ENCODE measurements around the gene COL8A1. TPM values are rescaled to one million over a fixed set of nuclear protein-coding genes. Genes with fewer than 3 reads are reported as not detected.

COL8A1 gene
- total RNA-seq, 1 experiment from 2014 or later: 0.07 TPM

DNA sequence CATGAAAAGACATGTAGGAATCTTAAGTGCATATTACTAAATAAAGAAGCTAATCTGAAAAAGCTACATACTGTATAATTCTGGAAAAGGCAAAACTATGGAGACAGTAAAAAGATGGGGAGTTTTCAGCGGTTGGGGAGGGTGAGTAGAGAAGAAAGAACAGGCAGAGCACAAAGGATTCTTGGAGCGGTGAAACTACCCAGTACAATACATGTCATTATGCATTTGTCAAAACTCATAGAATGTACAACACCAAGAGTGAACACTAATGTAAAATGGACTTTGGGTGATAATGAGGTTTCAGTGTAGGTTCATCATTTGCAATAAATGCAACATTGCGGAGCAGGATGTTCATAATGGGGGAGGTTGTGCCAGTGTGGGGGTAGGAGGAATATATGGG is 133.8 kb downstream of the COL8A1 start:
- RAD21 ChIA-PET (ENCODE audit: low non-redundant PET in 1 of 2, low total read pairs in 2 of 2, uncharacterized antibody in 2 of 2, unreplicated experiment in 2 of 2): no interaction called here
- no TSS peak for BruUV-seq (replicated peaks)
- DNase-seq (ENCODE audit: low read depth, low spot score): no peak
- CTCF ChIA-PET: no interaction called here
- Histone ChIP-seq H3K27me3 (ENCODE audit: insufficient read depth, low read length) (peaks cover 53% of the 10 kb centered on the region; the same call in 1 of the 2 replicates), H3K27ac (ENCODE audit: low read depth, low read length) (no peak overlapping the region), H2AFZ (ENCODE audit: low read depth, low read length, poor library complexity, severe bottlenecking) (no peak overlapping the region), H3K9me2 (ENCODE audit: insufficient read depth) (no peaks in the 10 kb centered on the region), H3K9me3 (ENCODE audit: control insufficient read depth in 1 of 2, insufficient read depth in 1 of 2, low read depth in 1 of 2, low read length in 2 of 2) (no peaks in the 10 kb centered on the region), H3K4me1 (ENCODE audit: control insufficient read depth in 1 of 2, insufficient read depth in 2 of 2, low read length in 2 of 2) (no peaks in the 10 kb centered on the region), H3K36me3 (ENCODE audit: control insufficient read depth in 1 of 2, insufficient read depth in 2 of 2, low read length in 2 of 2) (no peaks in the 10 kb centered on the region), H3K79me2 (ENCODE audit: insufficient read depth, low read length) (no peaks in the 10 kb centered on the region), H3K4me3 (replicated peaks in 1 of 2; ENCODE audit: low read depth in 1 of 2, low read length in 2 of 2) (no peak overlapping the region), H3K9ac (ENCODE audit: low read length) (no peak overlapping the region), H3K4me2 (ENCODE audit: low read length) (no peak overlapping the region), H4K20me1 (ENCODE audit: insufficient read depth) (no peaks in the 10 kb centered on the region)
- POLR2A ChIA-PET: no interaction called here
- TF ChIP-seq ZFX (IDR thresholded peaks at IDR 0.05) (no peak), TCF7L2 (IDR thresholded peaks at IDR 0.05; ENCODE audit: borderline replicate concordance, extremely low read depth, insufficient read depth, insufficient read length) (no peak), YY1 (IDR thresholded peaks at IDR 0.05; ENCODE audit: extremely low read depth, insufficient replicate concordance, low read depth, low read length) (no peak), JUND (IDR thresholded peaks at IDR 0.05) (no peak), SP1 (IDR thresholded peaks at IDR 0.05; ENCODE audit: low read depth) (no peak)
- TF ChIP-seq, protein P1, sequence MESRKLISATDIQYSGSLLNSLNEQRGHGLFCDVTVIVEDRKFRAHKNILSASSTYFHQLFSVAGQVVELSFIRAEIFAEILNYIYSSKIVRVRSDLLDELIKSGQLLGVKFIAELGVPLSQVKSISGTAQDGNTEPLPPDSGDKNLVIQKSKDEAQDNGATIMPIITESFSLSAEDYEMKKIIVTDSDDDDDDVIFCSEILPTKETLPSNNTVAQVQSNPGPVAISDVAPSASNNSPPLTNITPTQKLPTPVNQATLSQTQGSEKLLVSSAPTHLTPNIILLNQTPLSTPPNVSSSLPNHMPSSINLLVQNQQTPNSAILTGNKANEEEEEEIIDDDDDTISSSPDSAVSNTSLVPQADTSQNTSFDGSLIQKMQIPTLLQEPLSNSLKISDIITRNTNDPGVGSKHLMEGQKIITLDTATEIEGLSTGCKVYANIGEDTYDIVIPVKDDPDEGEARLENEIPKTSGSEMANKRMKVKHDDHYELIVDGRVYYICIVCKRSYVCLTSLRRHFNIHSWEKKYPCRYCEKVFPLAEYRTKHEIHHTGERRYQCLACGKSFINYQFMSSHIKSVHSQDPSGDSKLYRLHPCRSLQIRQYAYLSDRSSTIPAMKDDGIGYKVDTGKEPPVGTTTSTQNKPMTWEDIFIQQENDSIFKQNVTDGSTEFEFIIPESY (IDR thresholded peaks at IDR 0.05; ENCODE audit: extremely low read depth, insufficient replicate concordance, low read length): no peak
- intact Hi-C loops (cut with micrococcal nuclease): no loop called here
- ATAC-seq: no peak

GRCh38 chr3:99772671-99773070 is 134.3 kb downstream of the COL8A1 start:
- BruUV-seq (replicated peaks): no TSS peak
- TF ChIP-seq ZNF274 (IDR thresholded peaks at IDR 0.05; ENCODE audit: low read depth, low read length) (no peak), CBX3 (IDR thresholded peaks at IDR 0.05; ENCODE audit: low read depth) (no peak), RAD21 (IDR thresholded peaks at IDR 0.05; ENCODE audit: low read depth) (no peak), EZH2phosphoT487 (IDR thresholded peaks at IDR 0.05; ENCODE audit: borderline replicate concordance) (no peak), POLR2A (IDR thresholded peaks at IDR 0.05; ENCODE audit: borderline replicate concordance, extremely low read depth, insufficient read depth, insufficient read length) (no peak), JUND (IDR thresholded peaks at IDR 0.05) (no peak), POLR2AphosphoS5 (IDR thresholded peaks at IDR 0.05; ENCODE audit: low read depth, low read length) (no peak), FOSL1 (IDR thresholded peaks at IDR 0.05; ENCODE audit: low read depth) (no peak), SIN3A (IDR thresholded peaks at IDR 0.05; ENCODE audit: low read depth) (no peak), SRF (IDR thresholded peaks at IDR 0.05; ENCODE audit: low read depth) (no peak), TCF7L2 (IDR thresholded peaks at IDR 0.05; ENCODE audit: borderline replicate concordance, extremely low read depth, insufficient read depth, insufficient read length) (no peak), YY1 (IDR thresholded peaks at IDR 0.05; ENCODE audit: extremely low read depth, insufficient replicate concordance, low read depth, low read length) (no peak), ELF1 (IDR thresholded peaks at IDR 0.05; ENCODE audit: borderline replicate concordance, low read depth) (no peak), EGR1 (IDR thresholded peaks at IDR 0.05; ENCODE audit: low read depth) (no peak), SP1 (IDR thresholded peaks at IDR 0.05; ENCODE audit: low read depth) (no peak)
- TF ChIP-seq, protein P2, sequence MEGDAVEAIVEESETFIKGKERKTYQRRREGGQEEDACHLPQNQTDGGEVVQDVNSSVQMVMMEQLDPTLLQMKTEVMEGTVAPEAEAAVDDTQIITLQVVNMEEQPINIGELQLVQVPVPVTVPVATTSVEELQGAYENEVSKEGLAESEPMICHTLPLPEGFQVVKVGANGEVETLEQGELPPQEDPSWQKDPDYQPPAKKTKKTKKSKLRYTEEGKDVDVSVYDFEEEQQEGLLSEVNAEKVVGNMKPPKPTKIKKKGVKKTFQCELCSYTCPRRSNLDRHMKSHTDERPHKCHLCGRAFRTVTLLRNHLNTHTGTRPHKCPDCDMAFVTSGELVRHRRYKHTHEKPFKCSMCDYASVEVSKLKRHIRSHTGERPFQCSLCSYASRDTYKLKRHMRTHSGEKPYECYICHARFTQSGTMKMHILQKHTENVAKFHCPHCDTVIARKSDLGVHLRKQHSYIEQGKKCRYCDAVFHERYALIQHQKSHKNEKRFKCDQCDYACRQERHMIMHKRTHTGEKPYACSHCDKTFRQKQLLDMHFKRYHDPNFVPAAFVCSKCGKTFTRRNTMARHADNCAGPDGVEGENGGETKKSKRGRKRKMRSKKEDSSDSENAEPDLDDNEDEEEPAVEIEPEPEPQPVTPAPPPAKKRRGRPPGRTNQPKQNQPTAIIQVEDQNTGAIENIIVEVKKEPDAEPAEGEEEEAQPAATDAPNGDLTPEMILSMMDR (IDR thresholded peaks at IDR 0.05 in 2 of 3, conservative IDR thresholded peaks at IDR 0.05 in 1 of 3; ENCODE audit: borderline replicate concordance in 1 of 3, insufficient read depth in 1 of 3, low read depth in 2 of 3, low read length in 2 of 3): no peak
- TF ChIP-seq, protein P3, sequence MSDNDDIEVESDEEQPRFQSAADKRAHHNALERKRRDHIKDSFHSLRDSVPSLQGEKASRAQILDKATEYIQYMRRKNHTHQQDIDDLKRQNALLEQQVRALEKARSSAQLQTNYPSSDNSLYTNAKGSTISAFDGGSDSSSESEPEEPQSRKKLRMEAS (IDR thresholded peaks at IDR 0.05): no peak

More at GRCh38 chr3:99772671-99773070, 134.3 kb downstream of the COL8A1 start:
- DNase-seq (ENCODE audit: low read depth, low spot score) (no peak), ATAC-seq (no peak)
- no peaks in the 10 kb centered on the region for H3K36me3 ChIP-seq (ENCODE audit: control insufficient read depth in 1 of 2, insufficient read depth in 2 of 2, low read length in 2 of 2)
- no peak overlapping the region for H3K27ac ChIP-seq (ENCODE audit: low read depth, low read length)
- H3K4me2 ChIP-seq (ENCODE audit: low read length): no peak overlapping the region
- no peaks in the 10 kb centered on the region for H4K20me1 ChIP-seq (ENCODE audit: insufficient read depth)
- ChIA-PET POLR2A (no interaction called here), CTCF (no interaction called here), RAD21 (ENCODE audit: low non-redundant PET in 1 of 2, low total read pairs in 2 of 2, uncharacterized antibody in 2 of 2, unreplicated experiment in 2 of 2) (no interaction called here)
- peaks cover 51% of the 10 kb centered on the region; the same call in 1 of the 2 replicates for H3K27me3 ChIP-seq (ENCODE audit: insufficient read depth, low read length)
- H2AFZ ChIP-seq (ENCODE audit: low read depth, low read length, poor library complexity, severe bottlenecking): no peak overlapping the region
- H3K9me2 ChIP-seq (ENCODE audit: insufficient read depth): no peaks in the 10 kb centered on the region
- no peak overlapping the region for H3K9ac ChIP-seq (ENCODE audit: low read length)
- intact Hi-C loops (cut with micrococcal nuclease): no loop called here
- H3K4me1 ChIP-seq (ENCODE audit: control insufficient read depth in 1 of 2, insufficient read depth in 2 of 2, low read length in 2 of 2): no peaks in the 10 kb centered on the region
- no peak overlapping the region for H3K4me3 ChIP-seq (replicated peaks in 1 of 2; ENCODE audit: low read depth in 1 of 2, low read length in 2 of 2)
- no peaks in the 10 kb centered on the region for H3K9me3 ChIP-seq (ENCODE audit: control insufficient read depth in 1 of 2, insufficient read depth in 1 of 2, low read depth in 1 of 2, low read length in 2 of 2)
- no peaks in the 10 kb centered on the region for H3K79me2 ChIP-seq (ENCODE audit: insufficient read depth, low read length)

Measured in HCT116 (cell line).